HG02840 (cell line): Measurements from ENCODE around the gene GRIN1.
"Not testable (repeated sequence)": the region's sequence is repeated elsewhere in the genome, so short reads cannot be mapped to it uniquely, and the experiment has no call there.

Experiments used
- ATAC-seq: cut with Tn5 transposase; IDR thresholded peaks from one replicate; pipeline ENCODE4 v1.9.1; 2021; ENCODE audit warnings: mild to moderate bottlenecking, moderate library complexity, moderate number of reproducible peaks; ENCODE audit not compliant: unreplicated experiment, low FRiP score

GRIN1 gene

GRCh38 chr9:137110911-137111787 lies 27.8 kb upstream of the GRIN1 start:
- no peak for ATAC-seq

- no peak for ATAC-seq
Observed at GRCh38 chr9:137111788-137112563, 27.0 kb upstream of the GRIN1 start.

GRCh38 chr9:137112564-137113384 lies 26.2 kb upstream of the GRIN1 start:
- no peak for ATAC-seq

GRCh38 chr9:137113385-137114159 lies 25.4 kb upstream of the GRIN1 start:
- no peak for ATAC-seq

DNA sequence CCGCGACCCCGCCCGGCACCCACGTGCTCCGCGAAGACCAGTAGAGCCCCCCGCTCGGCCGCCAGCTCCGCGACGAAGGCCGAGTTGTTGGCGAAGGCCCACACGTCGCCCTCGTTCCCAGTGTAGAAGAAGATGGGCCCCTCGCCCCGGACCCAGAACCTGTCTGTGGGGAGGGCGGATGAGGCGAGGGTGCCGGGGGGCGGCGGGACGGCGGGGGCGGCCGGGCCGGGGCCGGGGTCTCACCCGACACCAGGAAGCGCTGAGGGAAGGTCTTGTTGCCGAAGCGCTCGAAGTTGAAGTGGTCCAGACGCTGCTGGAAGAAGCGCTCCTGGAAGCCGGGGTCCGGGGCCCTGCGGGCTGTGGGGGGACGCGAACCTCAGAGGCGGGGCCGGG lies 24.7 kb upstream of the GRIN1 start:
- ATAC-seq = peak; percentile 13

GRCh38 chr9:137114613-137115393 lies 24.2 kb upstream of the GRIN1 start, which contains the start of gene DPP7:
Gene DPP7 (minus strand): TSS chr9:137114733. CDS start chr9:137114713, 20 bp downstream.
- peak; percentile 67 for ATAC-seq

DNA sequence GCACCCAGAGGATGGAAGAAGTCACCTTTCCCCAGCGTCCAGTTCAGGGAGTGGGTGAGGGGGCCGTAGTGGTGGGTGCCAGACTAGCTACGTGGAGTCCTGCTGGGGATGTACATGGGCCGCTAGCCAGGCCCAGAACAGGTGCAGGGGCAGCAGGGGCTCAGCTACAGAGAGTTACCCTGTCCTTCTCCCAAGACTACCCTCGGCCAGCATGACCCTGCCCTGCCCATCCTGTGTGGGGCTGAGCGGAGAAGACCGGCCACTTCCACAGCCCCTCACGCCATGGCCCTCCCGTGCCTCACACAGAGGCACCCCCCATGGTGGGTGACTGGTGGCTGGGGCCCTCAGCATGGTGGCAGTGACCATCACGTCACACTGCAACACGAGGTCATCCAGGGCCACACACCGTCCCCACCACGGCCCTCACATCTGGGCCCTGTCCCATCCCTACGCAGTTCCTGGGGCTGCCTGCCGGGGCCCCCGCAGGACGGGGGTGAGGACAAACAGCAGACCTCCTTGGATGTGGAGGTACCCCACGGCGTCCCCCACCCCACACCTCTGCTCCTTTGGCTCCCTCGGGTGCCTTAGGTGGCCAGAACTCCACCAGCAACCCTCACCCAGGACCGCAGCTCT lies 23.4 kb upstream of the GRIN1 start:
- ATAC-seq = no peak

GRCh38 chr9:137116027-137116507 lies 22.9 kb upstream of the GRIN1 start:
- no peak for ATAC-seq

GRCh38 chr9:137116728-137117127 lies 22.2 kb upstream of the GRIN1 start:
- ATAC-seq = no peak

GRCh38 chr9:137117269-137117731 lies 21.7 kb upstream of the GRIN1 start:
- ATAC-seq = no peak

DNA sequence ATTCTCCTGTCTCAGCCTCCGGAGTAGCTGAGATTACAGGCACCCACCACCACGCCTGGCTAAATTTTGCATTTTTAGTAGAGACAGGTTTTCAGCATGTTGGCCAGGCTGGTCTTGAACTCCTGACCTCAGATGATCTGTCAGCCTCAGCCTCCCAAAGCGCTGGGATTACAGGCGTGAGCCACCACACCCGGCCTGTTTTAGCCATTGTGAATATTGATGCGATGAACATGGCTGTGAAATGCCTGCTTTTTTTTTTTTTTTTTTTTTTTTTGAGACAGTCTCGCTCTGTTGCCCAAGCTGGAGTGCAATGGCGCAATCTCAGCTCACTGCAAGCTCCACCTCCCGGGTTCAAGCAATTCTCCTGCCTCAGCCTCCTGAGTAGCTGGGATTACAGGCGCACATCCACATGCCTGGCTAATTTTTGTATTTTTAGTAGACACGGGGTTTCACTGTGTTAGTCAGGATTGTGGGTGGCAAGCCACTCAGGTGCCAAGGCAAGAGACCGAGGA lies 20.8 kb upstream of the GRIN1 start:
- ATAC-seq = not testable (repeated sequence)

DNA sequence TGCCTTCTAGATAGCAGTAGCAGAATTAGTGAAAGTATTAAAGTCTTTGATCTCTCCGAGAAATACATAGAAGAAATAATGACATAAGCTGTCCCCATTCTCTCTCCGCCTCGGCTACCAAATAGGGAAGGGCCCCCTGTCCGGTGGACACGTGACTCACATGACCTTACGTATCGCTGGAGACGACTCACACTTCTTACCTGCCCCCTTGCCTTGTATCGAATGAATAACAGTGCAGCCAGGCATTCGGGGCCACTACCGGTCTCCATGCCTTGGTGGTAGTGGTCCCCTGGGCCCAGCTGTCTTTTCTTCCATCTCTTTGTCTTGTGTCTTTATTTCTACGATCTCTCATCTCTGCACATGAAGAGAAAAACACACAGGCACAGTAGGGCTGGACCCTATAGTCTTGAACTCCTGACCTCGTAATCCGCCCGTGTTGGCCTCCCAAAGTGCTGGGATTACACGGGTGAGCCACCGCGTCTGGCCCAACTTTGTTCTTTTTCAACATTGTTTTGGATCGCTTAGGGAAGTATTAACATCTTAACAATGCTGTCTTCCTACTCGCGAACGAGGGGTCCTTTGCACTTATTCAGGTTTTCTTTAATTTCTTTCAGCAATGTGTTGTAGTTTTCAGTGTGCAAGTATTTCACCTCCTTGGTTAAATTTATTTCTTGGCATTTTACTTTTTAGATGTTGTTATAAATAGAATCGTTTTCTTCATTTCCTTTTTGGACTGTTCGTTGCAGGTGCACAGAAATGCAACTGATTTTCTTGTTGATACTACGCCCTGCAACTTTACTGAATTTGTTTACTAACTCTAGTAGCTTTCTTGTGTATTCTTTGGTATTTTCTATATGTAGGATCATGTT lies 16.8 kb upstream of the GRIN1 start:
- not testable (repeated sequence) for ATAC-seq

GRCh38 chr9:137122796-137123467 lies 16.0 kb upstream of the GRIN1 start:
- not testable (repeated sequence) for ATAC-seq

- no peak for ATAC-seq
Observed at GRCh38 chr9:137123468-137123837, 15.5 kb upstream of the GRIN1 start.

DNA sequence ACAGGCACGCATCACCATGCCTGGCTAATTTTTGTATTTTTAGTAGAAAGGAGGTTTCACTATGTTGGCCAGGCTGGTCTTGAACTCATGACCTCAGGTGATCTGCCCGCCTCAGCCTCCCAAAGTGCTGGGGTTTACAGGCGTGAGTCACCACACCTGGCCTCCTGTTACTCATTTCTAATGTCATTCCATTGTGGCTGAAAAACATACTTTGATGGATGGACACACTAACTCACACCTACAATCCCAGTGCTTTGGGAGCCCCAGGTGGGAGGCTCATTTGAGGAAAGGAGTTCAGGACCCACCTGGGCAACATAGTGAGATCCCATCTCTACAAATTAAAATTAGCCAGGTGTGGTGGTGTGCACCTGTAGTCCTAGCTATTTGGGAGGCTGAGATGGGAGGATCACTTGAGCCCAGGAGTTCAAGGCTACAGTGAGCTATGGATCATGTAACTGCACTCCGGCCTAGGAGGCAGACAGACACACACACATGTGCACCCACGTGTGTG lies 14.9 kb upstream of the GRIN1 start:
- ATAC-seq = not testable (repeated sequence)

DNA sequence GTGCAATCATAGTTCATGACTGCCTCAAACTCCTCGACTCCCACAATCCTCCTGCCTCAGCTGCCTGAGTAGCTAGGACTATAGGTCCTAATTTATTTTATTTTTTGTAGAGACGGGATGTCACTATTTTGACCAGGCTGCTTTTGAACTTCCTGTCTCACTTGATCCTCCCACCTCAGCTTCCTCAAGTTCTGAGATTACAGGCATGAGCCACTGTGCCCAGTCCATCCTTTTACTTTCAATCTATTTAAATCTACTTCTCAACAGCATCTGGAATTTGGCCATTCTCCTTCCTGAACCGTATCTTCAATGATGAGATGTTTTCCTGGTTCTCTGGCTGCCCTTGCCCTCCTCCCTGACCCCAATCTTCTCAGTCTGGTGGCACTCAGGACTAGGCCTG lies 12.2 kb upstream of the GRIN1 start:
- ATAC-seq = no peak
